22Rv1 (cell line): ENCODE measurements around the gene KIF26B.

Experiments
- ZFX ChIP-seq: fragments of 450-650 bp; IDR thresholded peaks from 2 replicates; pipeline ENCODE4 v1.6.1; 2017; ENCODE audit warnings: antibody characterized with exemption, borderline replicate concordance
- TF ChIP-seq, protein P1 (sequence below): fragments of 450-650 bp; IDR thresholded peaks from 2 replicates; pipeline ENCODE4 v1.5.1; 2017; ENCODE audit warnings: mild to moderate bottlenecking

DNA sequence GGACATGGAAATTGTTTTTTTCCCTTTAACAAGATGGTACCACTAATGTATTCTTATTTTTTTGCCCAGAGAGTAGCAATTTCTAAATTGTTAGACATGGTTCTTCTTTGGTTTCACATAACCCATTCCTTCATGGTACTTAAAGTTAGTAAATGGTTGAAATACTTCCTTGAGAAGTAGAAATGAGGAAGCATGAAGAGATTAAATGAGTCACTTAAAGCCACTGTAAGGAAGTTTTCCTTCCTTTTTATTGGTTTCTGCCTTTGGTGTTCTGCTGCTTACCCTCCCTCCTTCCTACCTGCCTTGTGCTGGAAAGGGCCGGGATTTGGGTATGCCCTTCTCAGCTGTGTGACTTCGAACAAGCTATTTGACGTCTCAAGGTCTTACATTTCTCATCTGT lies 101.0 kb downstream of the KIF26B start:
- TF ChIP-seq, protein P1, sequence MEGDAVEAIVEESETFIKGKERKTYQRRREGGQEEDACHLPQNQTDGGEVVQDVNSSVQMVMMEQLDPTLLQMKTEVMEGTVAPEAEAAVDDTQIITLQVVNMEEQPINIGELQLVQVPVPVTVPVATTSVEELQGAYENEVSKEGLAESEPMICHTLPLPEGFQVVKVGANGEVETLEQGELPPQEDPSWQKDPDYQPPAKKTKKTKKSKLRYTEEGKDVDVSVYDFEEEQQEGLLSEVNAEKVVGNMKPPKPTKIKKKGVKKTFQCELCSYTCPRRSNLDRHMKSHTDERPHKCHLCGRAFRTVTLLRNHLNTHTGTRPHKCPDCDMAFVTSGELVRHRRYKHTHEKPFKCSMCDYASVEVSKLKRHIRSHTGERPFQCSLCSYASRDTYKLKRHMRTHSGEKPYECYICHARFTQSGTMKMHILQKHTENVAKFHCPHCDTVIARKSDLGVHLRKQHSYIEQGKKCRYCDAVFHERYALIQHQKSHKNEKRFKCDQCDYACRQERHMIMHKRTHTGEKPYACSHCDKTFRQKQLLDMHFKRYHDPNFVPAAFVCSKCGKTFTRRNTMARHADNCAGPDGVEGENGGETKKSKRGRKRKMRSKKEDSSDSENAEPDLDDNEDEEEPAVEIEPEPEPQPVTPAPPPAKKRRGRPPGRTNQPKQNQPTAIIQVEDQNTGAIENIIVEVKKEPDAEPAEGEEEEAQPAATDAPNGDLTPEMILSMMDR, result no peak
- TF ChIP-seq ZFX, result no peak
